RCC 7860 (cell line): ENCODE measurements around the gene PLET1.
"Not testable (repeated sequence)": the region's sequence is repeated elsewhere in the genome, so short reads cannot be mapped to it uniquely, and the experiment has no call there.

Experiments
- DNase-seq: peaks from one replicate; pipeline ENCODE4 v3.0.0-alpha.2; 2015; ENCODE audit warnings: low spot score
- FAIRE-seq: peaks from 2 replicates; lab custom pipeline; 2012; peaks lifted over from hg19 to GRCh38; lab: Jason Lieb, UNC

The PLET1 gene

DNA sequence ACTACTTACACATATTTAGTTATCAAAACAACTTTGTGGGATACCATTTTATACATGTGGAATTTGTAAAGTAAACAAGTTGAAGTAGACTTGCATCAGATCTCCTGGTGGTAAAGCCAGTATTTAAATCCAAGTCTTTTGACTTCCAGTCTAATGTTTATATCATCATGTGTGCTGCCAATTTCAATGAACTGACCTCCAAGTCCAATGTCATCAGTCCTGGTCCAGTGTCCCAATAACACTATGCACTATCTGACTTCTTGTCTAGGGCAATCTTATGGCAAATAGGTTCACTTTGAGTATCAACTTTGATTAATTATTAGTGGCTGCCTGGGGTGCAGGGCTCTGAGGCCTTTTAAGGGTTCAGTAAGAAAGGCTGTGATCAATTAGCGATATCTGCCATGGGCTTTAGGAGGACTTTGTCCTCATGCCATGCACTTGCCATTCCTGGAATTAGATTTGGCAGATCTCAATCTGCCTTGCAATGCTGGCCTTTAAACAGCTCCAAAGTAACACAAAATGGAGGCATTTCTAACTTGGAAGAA is 44.0 kb downstream of the PLET1 start:
- DNase-seq, result no peak
- FAIRE-seq, result no peak

DNA sequence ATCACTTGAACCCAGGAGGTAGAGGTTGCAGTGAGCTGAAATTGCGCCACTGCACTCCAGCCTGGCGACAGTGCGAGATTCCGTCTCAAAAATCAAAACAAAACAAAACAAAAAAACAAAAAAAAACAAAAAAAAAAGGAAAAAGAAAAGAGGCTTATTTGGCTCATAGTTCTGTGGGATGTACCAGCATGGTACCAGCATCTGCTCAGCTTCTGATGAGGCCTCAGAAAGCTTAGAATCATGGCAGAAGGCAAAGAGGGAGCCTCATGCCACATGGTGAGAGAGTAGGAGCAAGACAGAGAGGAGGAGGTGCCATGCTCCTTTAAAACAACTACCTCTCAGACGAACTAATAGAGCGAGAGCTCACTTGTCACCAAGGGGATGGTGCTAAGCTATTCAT is 45.0 kb downstream of the PLET1 start:
- FAIRE-seq, result no peak
- DNase-seq, result no peak

DNA sequence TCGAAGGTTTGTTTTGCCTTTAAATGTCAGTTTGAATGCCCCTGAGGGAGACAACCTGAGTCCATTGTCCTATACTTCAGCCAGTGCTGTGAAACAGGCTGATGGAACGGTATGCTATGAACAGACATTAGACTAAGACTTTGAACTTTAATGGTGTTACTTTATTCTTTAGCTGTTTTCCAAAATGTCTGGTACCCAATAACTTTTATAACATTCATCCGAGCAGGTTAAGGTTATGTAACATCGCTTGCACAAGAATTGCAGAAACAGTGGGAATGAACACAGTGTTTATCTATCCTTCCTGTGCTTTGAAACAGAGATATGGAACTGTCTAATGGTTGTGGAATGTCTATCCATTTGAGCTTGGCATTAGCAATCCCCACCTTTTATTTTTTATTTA is 46.9 kb downstream of the PLET1 start:
- no peak for FAIRE-seq

GRCh38 chr11:112212710-112213109 is 48.0 kb downstream of the PLET1 start:
- no peak for FAIRE-seq

More for the DNA sequence above, 46.9 kb downstream of the PLET1 start:
- DNase-seq, result no peak

GRCh38 chr11:112212290-112212689 is 48.4 kb downstream of the PLET1 start:
- FAIRE-seq (no peak), DNase-seq (no peak)

More at GRCh38 chr11:112212710-112213109, 48.0 kb downstream of the PLET1 start:
- no peak for DNase-seq

DNA sequence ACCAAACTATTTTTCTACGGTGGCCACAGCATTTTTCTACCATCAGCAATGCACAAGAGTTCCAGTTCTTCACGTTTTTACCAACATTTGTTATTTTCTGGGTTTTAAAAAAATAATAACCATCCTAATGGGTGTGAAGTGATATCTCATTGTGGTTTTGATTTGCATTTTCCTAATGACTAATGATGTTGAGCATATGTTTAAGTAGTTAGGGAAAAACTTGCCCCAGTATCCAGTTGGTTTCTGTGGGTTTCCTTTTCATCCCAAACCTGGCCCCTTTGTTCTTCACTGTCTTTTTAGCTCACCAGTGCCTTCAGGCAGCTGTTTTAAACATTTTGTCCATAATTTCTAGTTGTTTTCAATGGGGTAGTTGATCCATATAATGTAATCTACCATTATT is 49.1 kb downstream of the PLET1 start:
- FAIRE-seq, result no peak
- no peak for DNase-seq

GRCh38 chr11:112210890-112211289 is 49.8 kb downstream of the PLET1 start:
- no peak for FAIRE-seq
- DNase-seq, result no peak

GRCh38 chr11:112206071-112206470 is 54.6 kb downstream of the PLET1 start:
- no peak for DNase-seq

GRCh38 chr11:112200252-112200651 is 60.4 kb downstream of the PLET1 start:
- FAIRE-seq (no peak), DNase-seq (no peak)

More at GRCh38 chr11:112206071-112206470, 54.6 kb downstream of the PLET1 start:
- FAIRE-seq, result no peak

GRCh38 chr11:112199101-112199500 is 61.6 kb downstream of the PLET1 start:
- not testable (repeated sequence) for DNase-seq, FAIRE-seq
